HepG2 (cell line): Measurements from ENCODE around the gene HSPB2. TPM values are rescaled to one million over a fixed set of nuclear protein-coding genes. Genes with fewer than 3 reads are reported as not detected.

Source experiments
- ARID5B ChIP-seq: IDR thresholded peaks from 2 replicates; pipeline ENCODE4 v1.4.0; 2020; ENCODE audit warnings: mild to moderate bottlenecking, missing genetic modification reagents
- CEBPG ChIP-seq: IDR thresholded peaks from 2 replicates; pipeline ENCODE4 v1.6.1; 2016
- GABPB1 ChIP-seq: IDR thresholded peaks from 2 replicates; pipeline ENCODE4 v1.6.1; 2016; ENCODE audit warnings: mild to moderate bottlenecking, missing genetic modification reagents, moderate library complexity, missing compliant biosample characterization
- GRHL1 ChIP-seq: sonication (generic); formaldehyde crosslinking; conservative IDR thresholded peaks from 2 replicates; pipeline ENCODE4 v1.8.0; 2022; ENCODE audit warnings: missing genetic modification reagents
- HDAC2 ChIP-seq: sonication (generic); formaldehyde crosslinking; IDR thresholded peaks from 2 replicates; pipeline ENCODE4 v1.4.0; 2020; ENCODE audit warnings: missing genetic modification reagents
- HNF4G ChIP-seq, 2 experiments: sonication (generic) in 1 of 2; formaldehyde crosslinking in 1 of 2; IDR thresholded peaks; 2 replicates each; pipeline versions ENCODE4 v1.4.0 to v1.6.1; 2011 to 2020; ENCODE audit warnings: borderline replicate concordance in 2 of 2, low read depth in 2 of 2, mild to moderate bottlenecking in 2 of 2, low read length in 1 of 2, missing genetic modification reagents in 1 of 2, moderate library complexity in 1 of 2
- KAT8 ChIP-seq: IDR thresholded peaks from 2 replicates; pipeline ENCODE4 v1.6.1; 2016; ENCODE audit warnings: missing genetic modification reagents, missing compliant biosample characterization
- MAZ ChIP-seq, 2 experiments: sonication (generic) in 1 of 2; formaldehyde crosslinking in 1 of 2; IDR thresholded peaks; 2 replicates each; pipeline versions ENCODE4 v1.5.0 to v1.6.1; 2012 to 2020; ENCODE audit warnings: low read depth in 2 of 2, mild to moderate bottlenecking in 2 of 2, borderline replicate concordance in 1 of 2, improper control_type of control experiment in 1 of 2, low read length in 1 of 2, missing genetic modification reagents in 1 of 2, moderate library complexity in 1 of 2
- RARG ChIP-seq: sonication (generic); formaldehyde crosslinking; IDR thresholded peaks from 2 replicates; pipeline ENCODE4 v1.4.0; 2020; ENCODE audit warnings: low read depth, mild to moderate bottlenecking, missing genetic modification reagents
- RBFOX2 ChIP-seq: fragments of 200-400 bp; formaldehyde crosslinking; IDR thresholded peaks from 2 replicates; pipeline ENCODE4 v1.6.1; 2017; ENCODE audit warnings: low read depth, mild to moderate bottlenecking, low read length
- RXRA ChIP-seq: sonication (generic); formaldehyde crosslinking; IDR thresholded peaks from 2 replicates; pipeline ENCODE4 v1.5.1; 2020; ENCODE audit warnings: missing genetic modification reagents
- SAP130 ChIP-seq: IDR thresholded peaks from 2 replicates; pipeline ENCODE4 v1.6.1; 2016; ENCODE audit warnings: low read depth
- SRSF1 ChIP-seq: fragments of 200-400 bp; formaldehyde crosslinking; optimal IDR thresholded peaks from 2 replicates; pipeline ENCODE3; 2017; ENCODE audit warnings: mild to moderate bottlenecking, low read depth, low read length, moderate library complexity
- USF2 ChIP-seq, 2 experiments: sonication (generic) in 1 of 2; formaldehyde crosslinking in 1 of 2; IDR thresholded peaks; 2 replicates each; pipeline versions ENCODE4 v1.5.1 to v1.6.1; 2011 to 2020; ENCODE audit warnings: borderline replicate concordance in 1 of 2, low read depth in 1 of 2, low read length in 1 of 2, mild to moderate bottlenecking in 1 of 2, missing genetic modification reagents in 1 of 2, moderate library complexity in 1 of 2
- ZEB1 ChIP-seq: IDR thresholded peaks from 2 replicates; pipeline ENCODE4 v1.6.1; 2012; ENCODE audit warnings: mild to moderate bottlenecking, low read depth, inconsistent platforms; ENCODE audit not compliant: insufficient replicate concordance
- ZFP41 ChIP-seq: sonication (generic); formaldehyde crosslinking; IDR thresholded peaks from 2 replicates; pipeline ENCODE4 v1.4.0; 2020; ENCODE audit warnings: mild to moderate bottlenecking, missing genetic modification reagents, borderline replicate concordance
- ZMYM4 ChIP-seq: sonication (generic); formaldehyde crosslinking; IDR thresholded peaks from 2 replicates; pipeline ENCODE4 v1.8.1; 2023; ENCODE audit warnings: mild to moderate bottlenecking, missing genetic modification reagents
- ZNF431 ChIP-seq: sonication (generic); formaldehyde crosslinking; IDR thresholded peaks from 2 replicates; pipeline ENCODE4 v1.9.0; 2022; ENCODE audit warnings: missing genetic modification reagents, low read depth, mild to moderate bottlenecking, borderline replicate concordance
- ZNF530 ChIP-seq: sonication (generic); formaldehyde crosslinking; IDR thresholded peaks from 2 replicates; pipeline ENCODE4 v1.5.0; 2020; ENCODE audit warnings: low read depth, mild to moderate bottlenecking, missing genetic modification reagents
- ZNF883 ChIP-seq: sonication (generic); formaldehyde crosslinking; IDR thresholded peaks from 2 replicates; pipeline ENCODE4 v1.5.1; 2020; ENCODE audit warnings: mild to moderate bottlenecking, missing genetic modification reagents; ENCODE audit errors: not compliant biosample characterization
- polyA plus RNA-seq, 8 experiments: library from polyadenylated mRNA; depleted of rRNA in 3 of 8; stranded (reverse) in 7 of 8; unstranded in 1 of 8; fragments of >200 nt; fragmentation: Illumina TruSeq in 4 of 8; extraction: Trizol in 4 of 8; gene quantifications; 2 replicates each; pipeline versions ENCODE4 v1.2.1 to v1.2.3, GENCODE V29; 2011 to 2016; ENCODE audit warnings: low read depth in 4 of 8, missing spikeins in 1 of 8, mixed read lengths in 1 of 8; ENCODE audit not compliant: insufficient read depth in 1 of 8
- total RNA-seq, 5 experiments: library from RNA; depleted of rRNA; stranded (reverse); fragments of >200 nt; fragmentation: Illumina TruSeq; extraction: Trizol; gene quantifications; 2 replicates each; pipeline ENCODE4 v1.2.3, GENCODE V29; 2016; ENCODE audit warnings: low read depth in 1 of 5

The HSPB2 gene
- total and polyA plus RNA-seq, 2 of the 13 experiments (the other 11 are each of a cell fraction or from before 2014, with no cell fraction given) = 0.04 TPM; not detected in 1

- TF ChIP-seq GRHL1 (no peak), RBFOX2 (no peak), RXRA (no peak), USF2 (IDR thresholded peaks at IDR 0.05; ENCODE audit: low read depth, low read length) (no peak), USF2 (CRISPR knock-in tag; IDR thresholded peaks at IDR 0.05; ENCODE audit: borderline replicate concordance) (no peak), ZNF530 (no peak), ZNF431 (CRISPR knock-in tag) (0 out of 2 replicates have a peak, but pooled peaks have one; percentile 50), ZEB1 (peak; percentile 99), ZNF883 (peak; percentile 34), GABPB1 (peak; percentile 41; the same call in 1 of the 2 replicates), ZMYM4 (CRISPR knock-in tag) (peak; percentile 74; the same call in 1 of the 2 replicates), ARID5B (CRISPR knock-in tag) (peak; percentile 56; the same call in 1 of the 2 replicates), RARG (CRISPR knock-in tag) (no peak), MAZ (IDR thresholded peaks at IDR 0.05; ENCODE audit: borderline replicate concordance, low read depth, low read length) (no peak), MAZ (CRISPR knock-in tag; IDR thresholded peaks at IDR 0.05; ENCODE audit: low read depth) (no peak), SRSF1 (no peak), CEBPG (no peak), HDAC2 (CRISPR knock-in tag) (0 out of 2 replicates have a peak, but pooled peaks have one; percentile 48), KAT8 (CRISPR knock-in tag) (peak; percentile 86), SAP130 (peak; percentile 94), HNF4G (IDR thresholded peaks at IDR 0.05; ENCODE audit: borderline replicate concordance, low read depth, low read length) (peak; percentile 42), HNF4G (CRISPR knock-in tag; IDR thresholded peaks at IDR 0.05; ENCODE audit: borderline replicate concordance, low read depth) (no peak), ZFP41 (CRISPR knock-in tag) (no peak)
Observed at GRCh38 chr11:111918390-111919256, 6.1 kb downstream of the HSPB2 start, which contains the start of gene C11orf52 (continued).
